GM21737 (cell line): Measurements from ENCODE around the gene MYF5.
"Not testable (repeated sequence)": the region's sequence is repeated elsewhere in the genome, so short reads cannot be mapped to it uniquely, and the experiment has no call there.

Experiments used
- ATAC-seq: cut with Tn5 transposase; IDR thresholded peaks from one replicate; pipeline ENCODE4 v1.9.1; 2021; ENCODE audit warnings: mild to moderate bottlenecking, moderate library complexity; ENCODE audit not compliant: unreplicated experiment

The MYF5 gene

DNA sequence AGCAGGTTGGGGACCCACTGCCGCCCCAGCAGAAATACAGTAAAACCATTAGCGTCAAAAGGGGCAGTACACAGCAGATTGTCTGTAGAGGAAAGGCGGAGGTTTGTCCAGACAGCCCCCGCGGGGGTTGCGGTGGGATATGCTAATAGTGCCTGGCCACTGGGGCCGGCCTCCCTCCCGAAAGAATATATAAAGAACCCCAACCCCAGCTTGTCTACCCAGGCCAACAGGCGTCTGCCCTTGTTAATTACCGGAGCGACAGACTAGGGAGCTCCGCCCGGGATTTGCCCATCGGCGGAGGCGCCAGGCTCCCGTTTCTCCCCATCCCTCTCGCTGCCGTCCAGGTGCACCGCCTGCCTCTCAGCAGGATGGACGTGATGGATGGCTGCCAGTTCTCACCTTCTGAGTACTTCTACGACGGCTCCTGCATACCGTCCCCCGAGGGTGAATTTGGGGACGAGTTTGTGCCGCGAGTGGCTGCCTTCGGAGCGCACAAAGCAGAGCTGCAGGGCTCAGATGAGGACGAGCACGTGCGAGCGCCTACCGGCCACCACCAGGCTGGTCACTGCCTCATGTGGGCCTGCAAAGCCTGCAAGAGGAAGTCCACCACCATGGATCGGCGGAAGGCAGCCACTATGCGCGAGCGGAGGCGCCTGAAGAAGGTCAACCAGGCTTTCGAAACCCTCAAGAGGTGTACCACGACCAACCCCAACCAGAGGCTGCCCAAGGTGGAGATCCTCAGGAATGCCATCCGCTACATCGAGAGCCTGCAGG, at the start of gene MYF5:
MYF5 (plus strand) TSS at position 217 of the 774 bp plus-strand sequence; CDS start at position 369, 152 bp downstream.
- no peak for ATAC-seq

DNA sequence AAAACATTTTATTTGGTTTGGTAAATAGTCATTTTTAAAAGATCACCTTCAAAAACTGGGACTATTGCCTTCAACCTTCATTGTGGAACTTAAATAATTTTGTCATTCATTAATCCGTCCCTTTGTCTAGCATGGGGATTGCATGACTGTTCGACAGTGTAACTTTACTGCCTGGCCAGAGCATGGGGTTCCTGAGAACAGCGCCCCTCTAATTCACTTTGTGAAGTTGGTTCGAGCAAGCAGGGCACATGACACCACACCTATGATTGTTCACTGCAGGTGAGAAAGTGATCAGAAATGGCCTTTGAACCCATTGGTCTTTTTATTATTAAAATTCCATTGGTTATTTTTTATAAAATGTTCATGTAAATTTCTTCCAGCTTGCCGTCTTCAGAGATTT, 46.5 kb upstream of the MYF5 start:
- no peak for ATAC-seq

DNA sequence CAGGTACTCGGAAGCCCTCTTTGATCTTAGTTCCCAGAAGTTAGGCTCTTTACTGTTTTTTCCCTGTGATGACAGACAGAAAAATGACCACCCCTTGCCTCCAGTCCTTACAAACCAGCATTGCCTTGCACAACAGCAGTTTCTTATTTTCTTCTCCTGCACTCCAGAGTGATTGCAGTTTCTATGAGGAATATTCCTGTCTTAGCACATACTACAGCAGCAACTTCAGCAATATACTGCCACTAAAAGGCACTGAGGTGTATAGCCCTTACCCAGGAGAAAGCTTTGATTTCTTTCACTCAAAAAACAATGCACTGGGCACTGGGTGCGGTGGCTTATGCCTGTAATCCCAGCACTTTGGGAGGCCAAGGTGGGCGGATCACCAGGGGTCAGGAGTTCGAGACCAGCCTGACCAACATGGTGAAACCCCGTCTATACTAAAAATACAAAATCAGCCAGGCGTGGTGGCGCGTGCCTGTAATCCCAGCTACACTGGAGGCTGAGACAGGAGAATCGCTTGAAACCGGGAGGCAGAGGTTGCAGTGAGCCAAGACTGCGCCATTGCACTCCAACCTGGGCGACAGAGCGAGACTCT, 40.6 kb upstream of the MYF5 start:
- ATAC-seq: not testable (repeated sequence)

DNA sequence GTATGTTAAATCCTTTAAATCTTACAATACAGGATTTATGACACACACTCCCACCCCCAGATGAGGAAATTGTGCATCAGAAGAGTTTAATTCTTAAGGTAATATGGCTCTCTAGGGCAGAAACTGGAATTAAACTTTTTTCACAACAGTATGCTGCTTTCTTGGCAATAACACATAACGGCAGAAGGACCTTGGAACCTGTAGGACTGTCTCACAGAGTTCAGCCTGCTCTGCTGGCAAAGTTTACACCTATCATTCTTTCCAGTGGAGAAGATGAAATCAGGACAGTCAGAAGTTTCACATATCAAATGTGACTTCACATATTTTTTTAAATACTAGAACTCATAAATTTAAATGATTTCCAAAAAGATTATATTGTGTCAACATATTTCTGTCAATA, 39.9 kb upstream of the MYF5 start:
- no peak for ATAC-seq

DNA sequence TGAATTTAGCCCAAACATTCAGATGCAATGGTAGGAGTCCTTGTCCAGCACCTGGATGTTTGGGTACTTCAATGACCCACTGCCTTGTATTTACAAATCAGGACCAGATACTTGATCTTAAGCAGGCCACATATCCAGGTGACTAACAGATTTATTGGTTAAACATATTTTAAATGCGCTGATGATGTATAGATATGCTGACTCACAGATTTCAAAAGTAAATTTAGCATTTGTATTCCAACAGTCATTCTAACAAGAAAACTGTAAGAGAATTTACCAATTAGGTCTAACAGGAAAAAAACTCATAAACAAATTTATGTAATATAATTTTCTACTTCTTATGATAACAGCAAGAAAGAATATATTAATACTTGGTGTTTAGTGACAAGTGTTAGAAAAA, 38.7 kb upstream of the MYF5 start:
- ATAC-seq: no peak

DNA sequence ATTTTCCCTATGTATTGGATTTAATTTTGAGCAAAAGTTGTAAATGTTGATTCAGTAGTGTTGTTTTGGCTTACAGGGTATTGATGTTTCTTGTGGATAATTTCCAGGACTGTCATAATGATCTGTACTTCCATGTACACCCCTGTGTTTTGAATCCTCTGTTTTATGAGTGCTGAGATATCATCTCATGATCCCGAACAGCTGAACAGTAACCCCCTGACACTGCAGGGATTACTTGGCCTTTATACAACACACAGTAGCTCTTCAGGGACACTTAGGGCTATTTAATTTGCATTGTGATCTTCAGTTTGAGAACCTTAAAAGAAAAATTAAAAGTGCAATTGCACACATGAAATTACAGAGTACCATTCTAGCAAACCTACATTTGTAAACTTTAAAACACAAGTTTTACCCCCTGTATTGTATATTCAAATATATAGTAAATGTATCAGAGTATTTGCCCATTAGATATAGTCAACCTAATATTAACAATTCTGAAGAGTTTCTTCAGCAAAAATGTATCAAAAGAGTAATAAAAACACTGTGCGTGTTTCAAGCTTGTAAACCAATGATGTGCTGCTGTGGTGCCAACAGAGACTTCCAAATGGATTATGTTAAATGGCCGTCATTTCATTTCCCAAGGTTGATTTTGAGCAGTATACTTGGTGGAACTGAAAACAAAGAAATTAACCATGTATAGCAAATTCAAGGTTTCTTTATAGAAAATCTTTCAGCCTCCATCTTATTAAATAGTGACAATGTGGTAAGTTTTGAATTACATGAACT, 37.2 kb upstream of the MYF5 start:
- no peak for ATAC-seq

DNA sequence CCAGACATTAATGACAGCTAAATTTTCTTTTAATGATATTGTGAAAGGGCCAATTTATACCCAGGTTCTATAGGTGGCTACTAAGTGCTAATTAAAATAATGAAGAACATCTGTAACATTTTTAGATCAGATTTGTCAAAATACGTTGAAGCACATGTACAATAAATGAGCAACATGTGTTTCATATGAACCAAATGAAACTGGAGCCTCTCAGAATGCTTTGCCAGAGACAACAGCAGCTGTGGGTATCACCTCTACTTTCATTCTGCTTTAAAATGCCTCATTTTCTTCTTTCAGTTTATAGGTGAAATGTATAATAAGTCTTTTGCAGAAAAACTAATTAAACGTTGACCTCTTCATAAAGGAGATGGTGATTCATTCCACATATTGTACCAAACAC, 35.4 kb upstream of the MYF5 start:
- ATAC-seq: no peak

DNA sequence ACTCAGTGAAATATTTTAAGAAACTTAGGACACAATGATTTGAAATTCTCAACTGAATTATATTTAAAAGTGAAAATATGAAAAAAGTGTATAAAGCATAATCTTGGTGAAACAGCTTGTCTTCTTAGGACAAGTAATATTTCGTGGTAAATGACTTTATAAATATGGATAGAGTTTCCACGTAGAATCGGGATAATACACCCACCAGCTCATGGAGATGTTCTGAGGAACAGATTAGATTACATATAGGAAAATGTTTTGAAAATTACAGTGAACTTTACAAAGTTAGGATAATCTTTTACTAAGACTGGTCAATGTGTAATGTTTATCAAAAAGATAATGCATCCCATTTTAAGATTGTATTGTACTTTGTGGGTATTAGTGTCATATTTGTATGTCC, 34.9 kb upstream of the MYF5 start:
- no peak for ATAC-seq

DNA sequence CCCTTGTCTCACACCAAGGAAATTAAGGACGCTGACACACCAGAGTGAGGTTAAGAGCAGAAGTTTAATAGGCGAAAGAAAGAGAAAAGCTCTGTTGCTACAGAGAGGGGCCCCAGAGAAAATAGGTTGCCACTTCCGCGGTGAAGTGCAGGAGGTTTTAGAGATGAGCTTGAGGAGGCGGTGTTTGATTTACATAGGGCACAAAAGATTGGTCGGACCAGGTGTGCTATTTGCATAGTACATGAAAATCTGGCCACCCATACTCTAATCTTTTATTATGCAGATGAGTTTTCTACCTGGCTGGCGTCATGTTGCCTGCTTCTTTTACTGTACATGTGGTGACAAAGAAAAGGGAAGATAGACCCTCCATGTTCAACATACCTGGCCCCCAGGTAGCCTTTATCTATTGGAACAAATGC, 32.6 kb upstream of the MYF5 start:
- no peak for ATAC-seq

DNA sequence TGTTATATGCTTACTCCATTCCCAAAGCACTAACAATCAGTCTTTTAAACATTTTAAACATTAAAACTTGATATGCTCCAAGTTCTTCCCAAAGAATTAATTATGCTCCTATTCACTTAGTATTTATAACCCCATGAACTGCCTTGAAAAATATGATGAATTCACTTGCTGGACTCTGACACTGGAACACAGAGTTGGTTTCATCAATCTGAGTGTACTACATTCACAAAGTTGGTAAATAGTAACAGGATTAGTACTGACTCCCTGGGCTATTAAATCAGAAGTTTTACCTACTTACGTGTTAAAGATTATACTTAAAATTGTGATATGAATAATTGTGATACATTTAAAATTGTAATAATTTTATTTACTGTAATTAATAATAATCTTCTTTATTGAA, 26.6 kb upstream of the MYF5 start:
- no peak for ATAC-seq

DNA sequence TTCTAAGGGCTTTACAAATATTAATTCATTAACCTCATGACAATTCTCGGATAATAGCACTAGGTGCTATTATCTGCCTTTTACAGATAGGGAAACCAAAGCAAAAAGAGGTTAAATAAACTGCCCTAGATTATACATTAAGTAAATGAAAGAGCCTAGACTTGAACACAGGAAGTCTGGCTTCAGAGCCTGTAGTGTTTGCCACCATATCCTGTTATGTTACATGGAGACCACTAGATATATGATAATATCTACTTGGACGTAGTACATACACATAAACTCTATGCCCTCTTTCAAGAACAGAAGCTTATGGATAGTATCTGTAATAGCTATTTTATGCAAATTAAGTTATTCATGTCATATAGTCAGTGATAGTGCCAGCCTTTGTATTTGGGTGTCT, 26.2 kb upstream of the MYF5 start:
- no peak for ATAC-seq

DNA sequence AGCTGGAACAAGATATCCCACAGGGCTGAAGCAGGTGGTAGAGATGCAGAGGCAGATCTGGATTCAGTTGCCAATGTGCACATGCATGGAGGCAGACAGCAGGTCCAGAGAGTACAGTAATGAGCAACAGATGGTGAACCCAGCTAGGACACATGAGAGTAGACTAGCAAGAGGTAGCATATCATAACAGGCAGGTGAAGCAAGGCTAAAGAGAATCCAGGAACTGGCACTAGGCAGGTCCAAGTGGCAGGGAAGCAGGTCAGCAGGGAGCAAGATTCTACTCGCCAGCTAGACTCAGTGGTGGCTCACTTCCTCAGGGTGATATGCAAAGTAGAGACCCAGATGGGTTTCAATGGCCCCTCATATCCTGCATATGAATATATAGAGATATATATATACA, 24.6 kb upstream of the MYF5 start:
- no peak for ATAC-seq

DNA sequence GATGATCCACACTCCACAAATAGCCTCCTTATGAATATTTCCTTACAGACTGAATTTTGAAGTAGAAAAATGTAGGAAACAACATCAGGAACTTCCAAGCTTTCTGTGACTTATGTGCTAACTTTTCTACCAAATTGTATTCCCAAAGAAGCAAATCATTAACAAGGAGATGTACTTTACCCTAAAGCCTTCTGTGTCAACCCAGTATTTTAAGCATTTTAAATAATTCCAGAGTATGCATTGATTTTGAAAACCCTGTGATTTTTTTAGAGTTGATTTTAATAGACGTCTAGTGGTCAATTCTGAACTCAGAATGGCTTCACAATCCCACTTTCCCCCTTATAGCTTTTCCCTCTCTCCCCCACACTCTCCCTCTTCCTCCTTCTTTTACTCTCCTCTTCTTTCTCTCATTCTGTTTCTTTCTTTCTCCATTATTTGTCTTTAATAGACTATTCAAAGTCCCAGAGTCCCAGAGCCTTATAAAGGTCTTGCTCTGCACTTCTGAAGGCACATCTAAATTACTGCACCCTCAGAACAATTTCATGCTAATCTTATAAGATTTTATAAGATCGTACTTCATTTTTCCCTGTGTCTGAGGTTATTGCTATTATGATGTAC, 19.3 kb upstream of the MYF5 start:
- ATAC-seq: no peak

DNA sequence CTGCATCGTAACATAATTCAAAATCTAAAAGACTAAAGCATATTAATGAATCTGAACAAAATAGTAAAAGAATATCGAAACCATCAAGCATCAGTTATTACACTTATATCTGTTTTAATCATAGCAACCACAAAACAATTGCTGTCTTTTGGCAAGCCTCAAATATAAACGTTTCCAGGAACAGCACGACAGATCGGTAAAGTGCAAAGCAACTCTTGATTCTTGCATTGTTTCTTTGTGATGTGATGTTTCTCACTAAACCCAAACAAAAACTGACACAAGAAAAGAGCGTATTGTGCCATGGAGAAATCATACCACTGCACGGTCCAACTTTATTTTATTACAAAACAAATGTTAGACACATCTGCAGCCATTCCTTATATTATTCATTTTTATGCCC, 18.5 kb upstream of the MYF5 start:
- ATAC-seq: no peak

DNA sequence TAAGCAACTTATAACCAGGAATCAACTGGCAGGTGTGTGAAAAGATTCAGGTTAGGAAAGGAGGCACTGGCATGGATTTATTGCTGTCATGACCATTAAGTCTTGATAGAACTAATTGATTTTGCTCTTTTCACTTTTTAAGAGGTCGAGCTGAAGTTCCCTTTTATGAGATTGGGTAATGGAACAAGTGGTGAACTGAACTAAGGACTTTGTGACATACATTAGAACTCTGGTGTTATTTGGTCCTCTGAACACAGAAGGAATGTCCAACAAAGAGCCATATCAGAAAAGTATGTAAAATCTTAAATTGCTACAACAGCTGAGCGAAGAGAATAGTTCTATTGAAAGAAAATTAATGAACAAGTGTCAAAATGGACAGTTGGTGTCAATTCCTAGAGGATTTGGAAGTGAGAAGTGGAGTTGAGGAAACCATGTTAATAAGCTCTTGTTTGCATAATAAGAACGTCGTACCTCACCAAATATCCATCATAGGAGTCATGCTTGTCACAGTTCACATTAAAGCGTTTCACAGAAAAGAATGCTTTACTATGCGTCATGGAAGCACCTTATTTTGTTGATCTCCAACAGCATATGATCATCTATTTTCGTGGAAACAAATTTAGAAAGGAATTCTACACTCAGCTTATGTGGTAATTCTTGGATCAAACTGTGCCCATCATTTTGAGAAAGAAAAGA, 17.7 kb upstream of the MYF5 start:
- ATAC-seq: no peak

DNA sequence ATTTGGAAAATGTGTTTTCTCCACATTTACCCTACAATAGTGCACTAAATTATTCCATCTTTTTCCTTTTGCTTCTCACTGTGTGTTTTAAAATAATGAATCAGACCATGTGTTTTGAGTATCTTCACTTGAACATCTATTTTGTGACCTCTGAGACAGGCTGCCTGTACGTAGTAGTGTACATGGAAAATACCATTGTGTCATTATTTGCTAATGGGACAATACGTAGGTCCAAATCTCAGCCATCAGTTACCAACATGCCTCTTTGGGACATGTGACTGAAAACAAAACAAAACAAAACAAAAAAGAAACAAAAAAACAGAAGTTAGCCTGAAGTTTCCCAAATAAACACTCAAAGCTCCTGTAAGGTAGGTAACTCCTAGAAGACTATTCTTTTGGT, 16.4 kb upstream of the MYF5 start:
- no peak for ATAC-seq

DNA sequence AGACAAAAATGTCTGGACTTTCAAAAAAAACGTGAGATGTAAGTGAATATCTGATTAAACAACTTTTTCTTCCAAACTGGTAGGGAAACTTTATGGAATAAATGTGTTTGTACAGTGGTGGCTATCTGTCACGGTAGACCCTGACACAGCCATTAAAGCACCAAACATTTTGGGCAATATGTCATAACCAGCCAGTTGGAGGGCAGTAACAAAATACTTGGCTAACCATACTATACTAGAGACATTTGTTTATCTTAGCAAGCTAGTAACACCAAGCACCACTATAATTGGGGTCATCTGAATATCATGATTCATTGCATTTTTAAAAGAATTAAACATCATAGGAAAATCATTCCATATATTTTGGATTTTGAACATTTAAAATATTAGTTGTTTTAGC, 15.3 kb upstream of the MYF5 start:
- no peak for ATAC-seq

DNA sequence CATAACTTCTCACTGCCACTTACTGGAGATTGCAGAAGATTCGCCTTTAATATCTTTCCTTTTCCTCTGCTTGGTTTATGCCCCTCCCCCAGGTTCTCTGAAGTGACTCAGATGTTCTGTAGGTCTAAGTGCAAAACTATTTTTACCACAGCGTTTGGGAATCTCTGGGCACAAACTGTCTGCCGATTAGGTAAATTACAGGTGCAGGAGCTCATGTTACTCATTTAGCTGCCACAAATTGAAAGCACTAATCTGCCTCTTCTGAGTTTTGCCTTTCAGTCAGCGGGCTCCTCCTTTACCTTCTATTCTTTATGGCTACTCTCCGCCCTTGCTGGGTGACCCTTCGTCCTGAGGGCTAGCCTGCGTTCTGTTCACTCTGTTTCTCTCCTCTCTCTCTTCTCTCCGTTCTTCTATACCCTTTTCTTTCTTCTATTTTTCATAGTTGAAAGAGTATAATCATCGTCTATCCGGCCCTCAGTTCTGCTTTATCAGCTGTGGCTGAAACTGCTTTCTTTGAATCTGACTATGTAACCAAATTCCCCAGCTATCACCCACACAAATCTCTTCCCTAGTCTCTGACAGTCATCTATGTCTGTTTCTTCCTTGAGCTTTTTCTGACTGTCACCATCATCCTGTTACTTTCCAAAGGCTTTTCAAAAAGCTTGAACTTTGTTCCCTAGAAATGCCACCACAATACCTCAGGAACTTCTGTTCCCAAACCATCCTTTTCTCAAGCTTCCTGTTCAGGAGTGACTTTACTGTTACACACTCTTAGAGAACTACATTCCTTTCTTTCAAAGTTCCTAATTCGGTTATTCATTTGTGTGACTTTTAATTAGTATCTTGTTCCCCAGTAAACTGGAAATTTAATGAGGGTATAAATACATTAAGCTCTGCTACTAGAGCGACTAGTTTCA, 13.6 kb upstream of the MYF5 start:
- ATAC-seq: peak; percentile 87

DNA sequence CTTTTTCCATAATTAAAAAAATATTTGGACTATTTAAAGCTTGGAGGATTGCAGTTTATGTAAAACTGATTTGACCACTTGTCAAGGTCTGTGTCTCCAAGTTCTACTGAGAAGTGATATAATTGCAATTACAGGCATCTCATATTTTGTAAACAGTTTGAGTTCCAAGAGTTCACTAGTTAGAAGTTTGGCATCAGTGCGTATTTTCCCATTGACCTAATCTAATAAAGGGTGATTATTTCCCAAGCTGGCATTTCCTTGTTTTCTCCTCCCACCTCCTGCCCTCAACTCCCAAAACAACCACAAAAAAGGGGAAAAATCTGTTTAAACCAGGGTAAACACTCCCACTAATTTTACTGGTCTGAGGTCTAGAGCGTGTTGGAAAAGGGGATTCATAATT, 12.3 kb upstream of the MYF5 start:
- ATAC-seq: no peak
